ENCODE data around the gene RAB3D. TPM values are rescaled to one million over a fixed set of nuclear protein-coding genes. Genes with fewer than 3 reads are reported as not detected.

The RAB3D gene
- total and polyA plus RNA-seq, 10 of the 15 experiments (the other 5 are each of a cell fraction or from before 2014, with no cell fraction given), result 1.1 to 15.7 (median 6.2) TPM

DNA sequence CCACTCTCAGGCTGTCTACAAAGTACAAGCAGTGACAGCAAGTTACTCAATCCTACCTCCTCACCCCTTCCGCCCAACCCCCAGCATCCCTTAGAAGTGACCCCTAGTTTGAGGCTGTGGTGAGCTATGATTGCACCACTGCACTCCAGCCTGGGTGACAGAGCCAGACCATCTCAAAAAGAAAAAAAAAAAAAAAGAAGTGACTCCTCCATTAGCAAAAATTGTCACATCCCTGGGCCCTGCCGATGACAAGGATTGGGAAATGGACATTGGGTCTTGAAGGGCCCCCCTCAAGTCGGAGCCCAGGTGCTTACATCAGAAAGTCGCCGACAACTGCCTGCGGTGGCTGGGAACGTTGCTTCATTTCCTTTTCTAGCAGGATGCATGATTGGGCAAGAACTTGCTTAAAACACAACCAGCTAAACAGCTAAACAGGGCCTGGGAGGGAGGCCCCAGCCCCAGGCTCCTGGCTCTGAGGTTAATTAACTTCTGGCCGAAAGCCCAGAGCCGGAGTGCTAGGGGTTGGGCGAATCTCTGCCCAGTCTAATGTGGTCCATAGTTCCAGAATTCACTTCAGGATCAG, 15.3 kb downstream of the RAB3D start:
- ATAC-seq, result peak; percentile 92
- POLR2A ChIA-PET, result interaction anchor here (0.6 to 4.2 kb wide), 6 partner anchors 16 to 96 kb away, joined by 3 to 23 read pairs (median 6); partner anchors contain the start of genes CCDC159, RAB3D and TMEM205
- no peaks in the 10 kb centered on the region; the same call in 2 of the 3 replicates for H3K9me3 ChIP-seq (replicated peaks; ENCODE audit: control insufficient read depth, insufficient read depth, low read length)
- intact Hi-C loops (cut with micrococcal nuclease; ENCODE audit: unreplicated experiment) (no loop called here), in situ Hi-C loops (cut with MboI) (no loop called here)
- DNase-seq (ENCODE audit: low read depth, low spot score), result peak; percentile 71
- CTCF ChIA-PET, result interaction anchor here (0.8 to 2.5 kb wide), 11 partner anchors 8 to 236 kb away, joined by 3 to 8 read pairs (median 3); partner anchors contain the start of genes CCDC159, RAB3D, TMEM205 and TSPAN16
- SMC1A ChIA-PET (ENCODE audit: uncharacterized antibody, unreplicated experiment), result interaction anchor here (1.1 to 2.1 kb wide), 3 partner anchors 8 to 17 kb away, joined by 3 to 16 read pairs (median 7); partner anchors contain the start of gene RAB3D
- peak overlapping the region; percentile 27 for H3K4me3 ChIP-seq
- H4K20me1 ChIP-seq (ENCODE audit: control insufficient read depth, insufficient read depth), result no peaks in the 10 kb centered on the region
- no peak for FAIRE-seq
- peak overlapping the region; percentile 16; the same call in 1 of the 2 replicates for H2AFZ ChIP-seq (ENCODE audit: control insufficient read depth, low read depth, low read length)
- H3K27ac ChIP-seq (ENCODE audit: control insufficient read depth, insufficient read depth), result peak overlapping the region; percentile 88
- WGBS (ENCODE audit: insufficient coverage, insufficient replicate concordance, low lambda C conversion rate, missing lambda C conversion rate), result 5% methylated on average over 10 of the region's 10 CpGs
- no TSS peak for BruUV-seq (replicated peaks)
- peaks cover 41% of the 10 kb centered on the region for H3K4me1 ChIP-seq (ENCODE audit: control insufficient read depth, insufficient read depth, low read length)
- no peaks in the 10 kb centered on the region for H3K79me2 ChIP-seq (ENCODE audit: control insufficient read depth, insufficient read depth, low read length)
- H3K4me2 ChIP-seq (ENCODE audit: control insufficient read depth, insufficient read depth), result peak overlapping the region; percentile 81
- H3K36me3 ChIP-seq (ENCODE audit: control insufficient read depth in 2 of 2, insufficient read depth in 2 of 2, low read length in 1 of 2), result peaks cover 0 to 5% of the 10 kb centered on the region in 2 experiments; a peak in 2 of 4 replicates
- H3K9ac ChIP-seq (ENCODE audit: control insufficient read depth, insufficient read depth, low read length), result peak overlapping the region; percentile 39; the same call in 1 of the 2 replicates
- H3K27me3 ChIP-seq (replicated peaks in 1 of 2; ENCODE audit: control insufficient read depth in 2 of 2, insufficient read depth in 2 of 2, low read length in 1 of 2), result no peaks in the 10 kb centered on the region
- RAD21 ChIA-PET (ENCODE audit: unreplicated experiment), result interaction anchor here (0.6 to 2.2 kb wide), 7 partner anchors 8 to 57 kb away, joined by 3 to 11 read pairs (median 3); partner anchors contain the start of genes CCDC159, RAB3D, SWSAP1 and TMEM205
- TF ChIP-seq PML (IDR thresholded peaks at IDR 0.05; ENCODE audit: low read length) (no peak), CBFB (IDR thresholded peaks at IDR 0.05; ENCODE audit: low read depth) (peak; percentile 76), IKZF1 (conservative IDR thresholded peaks at IDR 0.05) (peak; percentile 36), BCL11A (IDR thresholded peaks at IDR 0.05; ENCODE audit: low read depth, low read length) (peak; percentile 16; the same call in 1 of the 2 replicates), HCFC1 (IDR thresholded peaks at IDR 0.05; ENCODE audit: low read length) (no peak), HDGF (IDR thresholded peaks at IDR 0.05) (peak; percentile 48; the same call in 1 of the 2 replicates), EED (IDR thresholded peaks at IDR 0.05; ENCODE audit: low read depth) (peak; percentile 85), ATF7 (IDR thresholded peaks at IDR 0.05; ENCODE audit: low read depth) (peak; percentile 63), SPI1 (IDR thresholded peaks at IDR 0.05; ENCODE audit: borderline replicate concordance, insufficient read depth, low read depth, low read length) (no peak), RUNX3 (IDR thresholded peaks at IDR 0.05; ENCODE audit: low read length) (peak; percentile 90), MTA2 (IDR thresholded peaks at IDR 0.05; ENCODE audit: low read depth) (peak; percentile 53; the same call in 1 of the 2 replicates), ZNF207 (IDR thresholded peaks at IDR 0.05; ENCODE audit: borderline replicate concordance) (no peak), NFYB (IDR thresholded peaks at IDR 0.05; ENCODE audit: insufficient read depth, low read depth, low read length) (peak; percentile 52; the same call in 1 of the 2 replicates), BACH1 (IDR thresholded peaks at IDR 0.05; ENCODE audit: borderline replicate concordance) (0 out of 2 replicates have a peak, but pooled peaks have one; percentile 28), PAX5 (IDR thresholded peaks at IDR 0.05; ENCODE audit: borderline replicate concordance, low read depth, low read length) (peak; percentile 13; the same call in 1 of the 2 replicates), EP300 (IDR thresholded peaks at IDR 0.05; ENCODE audit: borderline replicate concordance in 1 of 2, control insufficient read depth in 1 of 2, low read depth in 2 of 2, low read length in 2 of 2) (peak in 1 of 2 experiments; percentile 19; a peak in 1 of 4 replicates), POLR2A (IDR thresholded peaks at IDR 0.05; ENCODE audit: low read depth, low read length) (peak; percentile 56; the same call in 1 of the 2 replicates)
- TF ChIP-seq, protein P1, sequence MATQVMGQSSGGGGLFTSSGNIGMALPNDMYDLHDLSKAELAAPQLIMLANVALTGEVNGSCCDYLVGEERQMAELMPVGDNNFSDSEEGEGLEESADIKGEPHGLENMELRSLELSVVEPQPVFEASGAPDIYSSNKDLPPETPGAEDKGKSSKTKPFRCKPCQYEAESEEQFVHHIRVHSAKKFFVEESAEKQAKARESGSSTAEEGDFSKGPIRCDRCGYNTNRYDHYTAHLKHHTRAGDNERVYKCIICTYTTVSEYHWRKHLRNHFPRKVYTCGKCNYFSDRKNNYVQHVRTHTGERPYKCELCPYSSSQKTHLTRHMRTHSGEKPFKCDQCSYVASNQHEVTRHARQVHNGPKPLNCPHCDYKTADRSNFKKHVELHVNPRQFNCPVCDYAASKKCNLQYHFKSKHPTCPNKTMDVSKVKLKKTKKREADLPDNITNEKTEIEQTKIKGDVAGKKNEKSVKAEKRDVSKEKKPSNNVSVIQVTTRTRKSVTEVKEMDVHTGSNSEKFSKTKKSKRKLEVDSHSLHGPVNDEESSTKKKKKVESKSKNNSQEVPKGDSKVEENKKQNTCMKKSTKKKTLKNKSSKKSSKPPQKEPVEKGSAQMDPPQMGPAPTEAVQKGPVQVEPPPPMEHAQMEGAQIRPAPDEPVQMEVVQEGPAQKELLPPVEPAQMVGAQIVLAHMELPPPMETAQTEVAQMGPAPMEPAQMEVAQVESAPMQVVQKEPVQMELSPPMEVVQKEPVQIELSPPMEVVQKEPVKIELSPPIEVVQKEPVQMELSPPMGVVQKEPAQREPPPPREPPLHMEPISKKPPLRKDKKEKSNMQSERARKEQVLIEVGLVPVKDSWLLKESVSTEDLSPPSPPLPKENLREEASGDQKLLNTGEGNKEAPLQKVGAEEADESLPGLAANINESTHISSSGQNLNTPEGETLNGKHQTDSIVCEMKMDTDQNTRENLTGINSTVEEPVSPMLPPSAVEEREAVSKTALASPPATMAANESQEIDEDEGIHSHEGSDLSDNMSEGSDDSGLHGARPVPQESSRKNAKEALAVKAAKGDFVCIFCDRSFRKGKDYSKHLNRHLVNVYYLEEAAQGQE (IDR thresholded peaks at IDR 0.05; ENCODE audit: low read depth, low read length), result no peak
- TF ChIP-seq, protein P2, sequence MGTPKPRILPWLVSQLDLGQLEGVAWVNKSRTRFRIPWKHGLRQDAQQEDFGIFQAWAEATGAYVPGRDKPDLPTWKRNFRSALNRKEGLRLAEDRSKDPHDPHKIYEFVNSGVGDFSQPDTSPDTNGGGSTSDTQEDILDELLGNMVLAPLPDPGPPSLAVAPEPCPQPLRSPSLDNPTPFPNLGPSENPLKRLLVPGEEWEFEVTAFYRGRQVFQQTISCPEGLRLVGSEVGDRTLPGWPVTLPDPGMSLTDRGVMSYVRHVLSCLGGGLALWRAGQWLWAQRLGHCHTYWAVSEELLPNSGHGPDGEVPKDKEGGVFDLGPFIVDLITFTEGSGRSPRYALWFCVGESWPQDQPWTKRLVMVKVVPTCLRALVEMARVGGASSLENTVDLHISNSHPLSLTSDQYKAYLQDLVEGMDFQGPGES (IDR thresholded peaks at IDR 0.05), result no peak

Data from GM12878 (cell line).